GM12878 (cell line): ENCODE data around the gene SLC35A4. TPM values are rescaled to one million over a fixed set of nuclear protein-coding genes. Genes with fewer than 3 reads are reported as not detected.

Source experiments
- ATAC-seq: fragments of 200-7000 bp; cut with Tn5 transposase; 3 replicates; pipeline ENCODE4 v1.9.1; 2020; ENCODE audit warnings: mild to moderate bottlenecking, moderate library complexity
- BruUV-seq: library from RNA; stranded (reverse); fragments of 400-500 nt; replicated peaks from 2 replicates; lab custom pipeline; 2021; lab: Mats Ljungman, UMichigan
- CTCF ChIA-PET: fragments of 300-600 bp; sonication (Branson Sonifier 250); formaldehyde crosslinking; extraction: SDS; loops from one replicate; lab custom pipeline; 2021; ENCODE audit warnings: inconsistent platforms; lab: Yijun Ruan, JAX
- POLR2A ChIA-PET: fragments of 350-600 bp; formaldehyde crosslinking; extraction: SDS; loops from one replicate; lab custom pipeline; 2021; ENCODE audit warnings: inconsistent platforms; lab: Charles Lee
- RAD21 ChIA-PET: fragments of 300-600 bp; sonication (Branson Sonifier 250); formaldehyde crosslinking; loops from one replicate; lab custom pipeline; 2023; ENCODE audit warnings: antibody characterized with exemption; ENCODE audit not compliant: unreplicated experiment; lab: Charles Lee
- SMC1A ChIA-PET: fragments of 300-600 bp; sonication (Branson Sonifier 250); formaldehyde crosslinking; loops from one replicate; lab custom pipeline; 2023; ENCODE audit not compliant: unreplicated experiment, uncharacterized antibody; lab: Charles Lee
- DNase-seq: peaks from one replicate; pipeline ENCODE4 v3.0.0-alpha.2; 2011; ENCODE audit warnings: low read depth, low spot score
- FAIRE-seq: peaks from 3 replicates; lab custom pipeline; 2011; peaks lifted over from hg19 to GRCh38; lab: Jason Lieb, UNC
- H2AFZ ChIP-seq: 2 replicates; pipeline ENCODE4 v1.6.0; 2011; ENCODE audit warnings: low read depth, low read length, control low read depth; ENCODE audit not compliant: control insufficient read depth
- H3K27ac ChIP-seq: 2 replicates; pipeline ENCODE4 v1.5.1; 2011; ENCODE audit warnings: control low read depth; ENCODE audit not compliant: control insufficient read depth, insufficient read depth
- H3K27me3 ChIP-seq, 2 experiments: replicated peaks in 1 of 2; 2 replicates each; pipeline versions ENCODE4 v1.6.0 to v1.6.1; 2011; ENCODE audit warnings: low read length in 1 of 2; ENCODE audit not compliant: control insufficient read depth in 2 of 2, insufficient read depth in 2 of 2
- H3K36me3 ChIP-seq, 2 experiments: 2 replicates each; pipeline ENCODE4 v1.5.1; 2011; ENCODE audit warnings: low read length in 1 of 2; ENCODE audit not compliant: control insufficient read depth in 2 of 2, insufficient read depth in 2 of 2
- H3K4me1 ChIP-seq: 2 replicates; pipeline ENCODE4 v1.6.1; 2011; ENCODE audit warnings: mild to moderate bottlenecking, low read length, moderate library complexity, mixed read lengths; ENCODE audit not compliant: control insufficient read depth, insufficient read depth
- H3K4me2 ChIP-seq: 2 replicates; pipeline ENCODE4 v1.6.0; 2011; ENCODE audit warnings: control low read depth; ENCODE audit not compliant: control insufficient read depth, insufficient read depth
- H3K4me3 ChIP-seq: fragments of 200-600 bp; sonication (generic); 2 replicates; pipeline ENCODE4 v1.5.1; 2016
- H3K79me2 ChIP-seq: 2 replicates; pipeline ENCODE4 v1.6.0; 2011; ENCODE audit warnings: low read length; ENCODE audit not compliant: control insufficient read depth, insufficient read depth
- H3K9ac ChIP-seq: 2 replicates; pipeline ENCODE4 v1.8.0; 2011; ENCODE audit warnings: low read length, control low read depth, mixed read lengths; ENCODE audit not compliant: control insufficient read depth, insufficient read depth
- H3K9me3 ChIP-seq: replicated peaks from 3 replicates; pipeline ENCODE4 v1.5.1; 2011; ENCODE audit warnings: mild to moderate bottlenecking, low read length; ENCODE audit not compliant: control insufficient read depth, insufficient read depth
- H4K20me1 ChIP-seq: 2 replicates; pipeline ENCODE4 v1.6.0; 2011; ENCODE audit not compliant: control insufficient read depth, insufficient read depth
- BACH1 ChIP-seq: fragments of 450-650 bp; IDR thresholded peaks from 2 replicates; pipeline ENCODE4 v1.6.1; 2017; ENCODE audit warnings: mild to moderate bottlenecking, borderline replicate concordance
- CREB1 ChIP-seq: IDR thresholded peaks from 2 replicates; pipeline ENCODE4 v1.6.1; 2012; ENCODE audit warnings: low read depth, mild to moderate bottlenecking, inconsistent platforms
- EP300 ChIP-seq, 2 experiments: fragments of 150-350 bp in 1 of 2; IDR thresholded peaks; 2 replicates each; pipeline ENCODE4 v1.6.1; 2011 to 2012; ENCODE audit warnings: low read depth in 2 of 2, low read length in 2 of 2, borderline replicate concordance in 1 of 2, improper control_type of control experiment in 1 of 2, inconsistent platforms in 1 of 2; ENCODE audit not compliant: control insufficient read depth in 1 of 2
- FOXK2 ChIP-seq: fragments of 450-650 bp; IDR thresholded peaks from 2 replicates; pipeline ENCODE4 v1.6.1; 2017; ENCODE audit warnings: mild to moderate bottlenecking, moderate library complexity
- GABPA ChIP-seq: IDR thresholded peaks from 2 replicates; pipeline ENCODE4 v1.6.1; 2014; ENCODE audit warnings: antibody characterized with exemption, low read depth, mild to moderate bottlenecking, inconsistent platforms
- GATAD2B ChIP-seq: fragments of 450-650 bp; conservative IDR thresholded peaks from 2 replicates; pipeline ENCODE4 v1.6.1; 2017; ENCODE audit warnings: low read depth, mild to moderate bottlenecking, moderate library complexity
- IKZF1 ChIP-seq: fragments of 450-650 bp; conservative IDR thresholded peaks from 2 replicates; pipeline ENCODE4 v1.6.1; 2017; ENCODE audit warnings: antibody characterized with exemption, mild to moderate bottlenecking
- IKZF2 ChIP-seq, 2 experiments: fragments of 450-650 bp; IDR thresholded peaks; 2 replicates each; pipeline ENCODE4 v1.6.1; 2017; ENCODE audit warnings: mild to moderate bottlenecking in 2 of 2, moderate library complexity in 2 of 2
- PAX5 ChIP-seq: IDR thresholded peaks from 2 replicates; pipeline ENCODE4 v1.6.1; 2011; ENCODE audit warnings: low read depth, low read length, borderline replicate concordance
- SRF ChIP-seq, 2 experiments: IDR thresholded peaks; 2 replicates each; pipeline ENCODE4 v1.6.1; 2011; ENCODE audit warnings: low read depth in 2 of 2, low read length in 2 of 2, mild to moderate bottlenecking in 1 of 2, moderate library complexity in 1 of 2
- STAT1 ChIP-seq: fragments of 450-650 bp; conservative IDR thresholded peaks from 2 replicates; pipeline ENCODE4 v1.6.1; 2014; ENCODE audit warnings: antibody characterized with exemption, mild to moderate bottlenecking
- TAF1 ChIP-seq: IDR thresholded peaks from 2 replicates; pipeline ENCODE4 v1.6.1; 2011; ENCODE audit warnings: mild to moderate bottlenecking, low read depth, low read length, borderline replicate concordance
- ZNF217 ChIP-seq: fragments of 450-650 bp; IDR thresholded peaks from 2 replicates; pipeline ENCODE4 v1.6.1; 2017; ENCODE audit warnings: antibody characterized with exemption, mild to moderate bottlenecking
- ZNF24 ChIP-seq: fragments of 450-650 bp; IDR thresholded peaks from 2 replicates; pipeline ENCODE4 v1.6.1; 2017; ENCODE audit warnings: antibody characterized with exemption, mild to moderate bottlenecking
- ZSCAN29 ChIP-seq: fragments of 450-650 bp; IDR thresholded peaks from 2 replicates; pipeline ENCODE4 v1.6.1; 2017; ENCODE audit warnings: mild to moderate bottlenecking, moderate library complexity
- WGBS: methylation state at CpG from one replicate; pipeline ENCODE4 v1.1.6; 2016; ENCODE audit warnings: low lambda C conversion rate; ENCODE audit not compliant: insufficient replicate concordance, insufficient coverage; ENCODE audit errors: missing lambda C conversion rate; 5-methylcytosine and 5-hydroxymethylcytosine counted together
- in situ Hi-C: fragments of 300-500 bp; cut with MboI; formaldehyde crosslinking; loops from 9 replicates; pipeline ENCODE4 v1.14.3; 2018; ENCODE audit warnings: mixed read lengths
- intact Hi-C: fragments of 100-400 bp; cut with micrococcal nuclease; formaldehyde crosslinking; loops from one replicate; pipeline ENCODE4 v1.14.2; 2022; ENCODE audit not compliant: unreplicated experiment
- polyA plus RNA-seq, 11 experiments: library from polyadenylated mRNA; depleted of rRNA in 4 of 11; unstranded in 6 of 11; stranded (reverse) in 5 of 11; fragments of >200 nt; fragmentation: Nextera tagmentation in 4 of 11; fragmentation: Illumina TruSeq in 1 of 11; extraction: Ambion mirVana in 4 of 11; extraction: Trizol in 1 of 11; gene quantifications; 1 replicate in 1 of 11; 2 replicates in 10 of 11; pipeline versions ENCODE4 v1.2.1 to v1.2.3, GENCODE V29; 2011 to 2016; ENCODE audit warnings: inconsistent platforms in 2 of 11, missing spikeins in 2 of 11, low read depth in 1 of 11
- total RNA-seq, 4 experiments: library from RNA; depleted of rRNA in 3 of 4; stranded (reverse); fragments of >200 nt in 3 of 4; fragmentation: Illumina TruSeq in 1 of 4; extraction: Trizol in 1 of 4; gene quantifications; 2 replicates each; pipeline versions ENCODE4 v1.2.1 to v1.2.3, GENCODE V29; 2013 to 2021
- TF ChIP-seq, protein P1 (sequence below): fragments of 450-650 bp; formaldehyde crosslinking; IDR thresholded peaks from 2 replicates; pipeline ENCODE4 v1.4.0; 2020; ENCODE audit warnings: mild to moderate bottlenecking, moderate library complexity
- TF ChIP-seq, protein P2 (sequence below), 3 experiments: IDR thresholded peaks in 2 of 3; conservative IDR thresholded peaks in 1 of 3; 2 replicates each; pipeline ENCODE4 v1.5.1; 2011; ENCODE audit warnings: low read depth in 3 of 3, low read length in 3 of 3, mild to moderate bottlenecking in 3 of 3, control low read depth in 2 of 3, moderate library complexity in 2 of 3, inconsistent platforms in 1 of 3, mixed read lengths in 1 of 3; ENCODE audit not compliant: control insufficient read depth in 2 of 3, insufficient read depth in 1 of 3; ENCODE audit errors: extremely low read depth in 1 of 3

The SLC35A4 gene
- total and polyA plus RNA-seq, 10 of the 15 experiments (the other 5 are each of a cell fraction or from before 2014, with no cell fraction given): 23.8 to 167 (median 114) TPM

DNA sequence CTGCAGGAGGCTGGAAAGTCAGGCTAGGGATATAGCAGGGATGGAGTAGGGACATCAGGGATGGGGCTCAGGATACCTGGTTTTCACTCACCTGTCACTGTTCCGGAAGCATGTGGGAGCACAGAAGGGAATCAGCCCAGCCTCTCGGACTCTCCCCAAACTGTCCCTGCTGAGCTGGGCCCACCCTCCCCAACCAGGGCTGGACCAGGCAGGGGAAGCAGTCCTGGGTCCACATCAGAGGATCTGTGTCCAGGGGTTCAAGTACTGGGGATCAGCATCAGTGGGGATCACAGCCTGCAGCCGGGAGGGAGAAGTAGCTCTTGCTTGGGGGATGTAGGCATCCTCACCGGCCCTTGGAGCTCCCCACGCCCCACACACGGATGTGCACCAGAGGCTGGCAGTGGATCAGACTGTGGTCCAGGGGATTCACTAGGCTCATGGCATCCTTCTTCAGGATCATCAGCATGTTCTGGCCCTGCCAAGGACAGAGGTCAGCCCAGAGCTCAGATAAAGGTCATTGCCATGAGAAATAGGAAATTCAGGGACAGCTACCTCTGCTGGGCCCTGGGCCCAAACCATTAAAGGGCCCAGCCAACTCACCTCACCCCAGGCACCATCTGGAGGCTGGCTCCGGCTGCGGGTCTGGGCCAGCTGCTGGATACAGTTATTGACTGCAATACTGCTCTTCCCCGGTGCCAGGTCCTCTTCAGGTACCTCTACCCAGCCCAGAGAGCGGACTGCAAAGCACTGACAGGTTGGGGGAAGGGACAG, 2.7 kb upstream of the SLC35A4 start:
- 89% methylated on average over 10 of the region's 10 CpGs for WGBS
- intact Hi-C loops (no loop called here), in situ Hi-C loops (no loop called here)
- ChIA-PET CTCF (no interaction called here), RAD21 (no interaction called here), POLR2A (interaction anchor here (2.9 kb wide), 1 partner anchor 14 kb away, joined by 19 read pairs; the partner anchor contains the start of gene EIF4EBP3), SMC1A (no interaction called here)
- peaks cover 0 to 2% of the 10 kb centered on the region in 2 experiments; a peak in 1 of 4 replicates for H3K36me3 ChIP-seq
- H3K9me3 ChIP-seq: no peaks in the 10 kb centered on the region
- no peaks in the 10 kb centered on the region for H4K20me1 ChIP-seq
- H2AFZ ChIP-seq: no peak overlapping the region
- H3K79me2 ChIP-seq: peaks cover 40% of the 10 kb centered on the region
- no peak overlapping the region for H3K27ac ChIP-seq
- peaks cover 26% of the 10 kb centered on the region for H3K4me1 ChIP-seq
- H3K4me2 ChIP-seq: no peak overlapping the region
- no peak for TF ChIP-seq FOXK2
- no peak for TF ChIP-seq EP300 (IDR thresholded peaks at IDR 0.05; ENCODE audit: borderline replicate concordance in 1 of 2, control insufficient read depth in 1 of 2, low read depth in 2 of 2, low read length in 2 of 2)
- TF ChIP-seq, protein P1, sequence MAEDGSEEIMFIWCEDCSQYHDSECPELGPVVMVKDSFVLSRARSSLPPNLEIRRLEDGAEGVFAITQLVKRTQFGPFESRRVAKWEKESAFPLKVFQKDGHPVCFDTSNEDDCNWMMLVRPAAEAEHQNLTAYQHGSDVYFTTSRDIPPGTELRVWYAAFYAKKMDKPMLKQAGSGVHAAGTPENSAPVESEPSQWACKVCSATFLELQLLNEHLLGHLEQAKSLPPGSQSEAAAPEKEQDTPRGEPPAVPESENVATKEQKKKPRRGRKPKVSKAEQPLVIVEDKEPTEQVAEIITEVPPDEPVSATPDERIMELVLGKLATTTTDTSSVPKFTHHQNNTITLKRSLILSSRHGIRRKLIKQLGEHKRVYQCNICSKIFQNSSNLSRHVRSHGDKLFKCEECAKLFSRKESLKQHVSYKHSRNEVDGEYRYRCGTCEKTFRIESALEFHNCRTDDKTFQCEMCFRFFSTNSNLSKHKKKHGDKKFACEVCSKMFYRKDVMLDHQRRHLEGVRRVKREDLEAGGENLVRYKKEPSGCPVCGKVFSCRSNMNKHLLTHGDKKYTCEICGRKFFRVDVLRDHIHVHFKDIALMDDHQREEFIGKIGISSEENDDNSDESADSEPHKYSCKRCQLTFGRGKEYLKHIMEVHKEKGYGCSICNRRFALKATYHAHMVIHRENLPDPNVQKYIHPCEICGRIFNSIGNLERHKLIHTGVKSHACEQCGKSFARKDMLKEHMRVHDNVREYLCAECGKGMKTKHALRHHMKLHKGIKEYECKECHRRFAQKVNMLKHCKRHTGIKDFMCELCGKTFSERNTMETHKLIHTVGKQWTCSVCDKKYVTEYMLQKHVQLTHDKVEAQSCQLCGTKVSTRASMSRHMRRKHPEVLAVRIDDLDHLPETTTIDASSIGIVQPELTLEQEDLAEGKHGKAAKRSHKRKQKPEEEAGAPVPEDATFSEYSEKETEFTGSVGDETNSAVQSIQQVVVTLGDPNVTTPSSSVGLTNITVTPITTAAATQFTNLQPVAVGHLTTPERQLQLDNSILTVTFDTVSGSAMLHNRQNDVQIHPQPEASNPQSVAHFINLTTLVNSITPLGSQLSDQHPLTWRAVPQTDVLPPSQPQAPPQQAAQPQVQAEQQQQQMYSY (CRISPR knock-in tag): no peak
- no peak for TF ChIP-seq SRF (IDR thresholded peaks at IDR 0.05; ENCODE audit: low read depth in 2 of 2, low read length in 2 of 2)
- TF ChIP-seq BACH1: no peak
- no peak for TF ChIP-seq GATAD2B
- TF ChIP-seq GABPA: no peak
- TF ChIP-seq, protein P2, sequence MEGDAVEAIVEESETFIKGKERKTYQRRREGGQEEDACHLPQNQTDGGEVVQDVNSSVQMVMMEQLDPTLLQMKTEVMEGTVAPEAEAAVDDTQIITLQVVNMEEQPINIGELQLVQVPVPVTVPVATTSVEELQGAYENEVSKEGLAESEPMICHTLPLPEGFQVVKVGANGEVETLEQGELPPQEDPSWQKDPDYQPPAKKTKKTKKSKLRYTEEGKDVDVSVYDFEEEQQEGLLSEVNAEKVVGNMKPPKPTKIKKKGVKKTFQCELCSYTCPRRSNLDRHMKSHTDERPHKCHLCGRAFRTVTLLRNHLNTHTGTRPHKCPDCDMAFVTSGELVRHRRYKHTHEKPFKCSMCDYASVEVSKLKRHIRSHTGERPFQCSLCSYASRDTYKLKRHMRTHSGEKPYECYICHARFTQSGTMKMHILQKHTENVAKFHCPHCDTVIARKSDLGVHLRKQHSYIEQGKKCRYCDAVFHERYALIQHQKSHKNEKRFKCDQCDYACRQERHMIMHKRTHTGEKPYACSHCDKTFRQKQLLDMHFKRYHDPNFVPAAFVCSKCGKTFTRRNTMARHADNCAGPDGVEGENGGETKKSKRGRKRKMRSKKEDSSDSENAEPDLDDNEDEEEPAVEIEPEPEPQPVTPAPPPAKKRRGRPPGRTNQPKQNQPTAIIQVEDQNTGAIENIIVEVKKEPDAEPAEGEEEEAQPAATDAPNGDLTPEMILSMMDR (IDR thresholded peaks at IDR 0.05 in 2 of 3, conservative IDR thresholded peaks at IDR 0.05 in 1 of 3; ENCODE audit: control insufficient read depth in 2 of 3, extremely low read depth in 1 of 3, insufficient read depth in 1 of 3, low read depth in 3 of 3, low read length in 3 of 3): no peak
- no peak for TF ChIP-seq PAX5
- TF ChIP-seq TAF1: no peak
- TF ChIP-seq STAT1: no peak
- no peak for TF ChIP-seq ZNF24
- no peak for TF ChIP-seq ZSCAN29
- TF ChIP-seq IKZF2 (IDR thresholded peaks at IDR 0.05): no peak
- no peak for TF ChIP-seq CREB1
- no peak for TF ChIP-seq ZNF217
- no peak for TF ChIP-seq IKZF1
- DNase-seq (no peak), FAIRE-seq (no peak), ATAC-seq (no peak)
- H3K9ac ChIP-seq: no peak overlapping the region
- H3K4me3 ChIP-seq: no peak overlapping the region
- BruUV-seq: no TSS peak
- H3K27me3 ChIP-seq: no peaks in the 10 kb centered on the region
